BJ (cell line): ENCODE data around the gene ULBP2. TPM values are rescaled to one million over a fixed set of nuclear protein-coding genes. Genes with fewer than 3 reads are reported as not detected.

Source experiments
- CTCF ChIA-PET: fragments of 350-600 bp; formaldehyde crosslinking; extraction: SDS; loops from one replicate; lab custom pipeline; 2021; ENCODE audit warnings: antibody characterized with exemption, inconsistent platforms; lab: Yijun Ruan, JAX
- POLR2A ChIA-PET: fragments of 300-600 bp; sonication (Branson Sonifier 250); formaldehyde crosslinking; extraction: SDS; loops from one replicate; lab custom pipeline; 2021; ENCODE audit warnings: antibody characterized with exemption; lab: Charles Lee
- DNase-seq: peaks from one replicate; pipeline ENCODE4 v3.0.0-alpha.2; 2011; ENCODE audit warnings: low read depth
- H3K27me3 ChIP-seq: 2 replicates; pipeline ENCODE4 v1.6.0; 2011; ENCODE audit warnings: low read length; ENCODE audit not compliant: control insufficient read depth, insufficient read depth
- H3K36me3 ChIP-seq: 2 replicates; pipeline ENCODE4 v1.5.1; 2011; ENCODE audit warnings: low read length; ENCODE audit not compliant: control insufficient read depth, insufficient read depth
- H3K4me3 ChIP-seq: 2 replicates; pipeline ENCODE4 v1.5.1; 2011; ENCODE audit warnings: low read depth, mild to moderate bottlenecking, control low read depth, low read length
- polyA plus RNA-seq: library from polyadenylated mRNA; depleted of rRNA; stranded (reverse); fragments of >200 nt; gene quantifications from 2 replicates; pipeline ENCODE4 v1.2.3, GENCODE V29; 2011
- TF ChIP-seq, protein P1 (sequence below): IDR thresholded peaks from 2 replicates; pipeline ENCODE4 v1.5.1; 2011; ENCODE audit warnings: low read depth, mild to moderate bottlenecking, control low read depth, inconsistent platforms, low read length, moderate library complexity; ENCODE audit not compliant: insufficient read depth

ULBP2 gene
- polyA plus RNA-seq, 1 experiment, result 22.8 TPM

GRCh38 chr6:149962461-149963211 lies 20.8 kb downstream of the ULBP2 start:
- DNase-seq, result no peak
- ChIA-PET POLR2A (no interaction called here), CTCF (no interaction called here)
- Histone ChIP-seq H3K4me3 (no peak overlapping the region; the same call in 1 of the 2 replicates), H3K36me3 (no peaks in the 10 kb centered on the region), H3K27me3 (peaks cover 34% of the 10 kb centered on the region)
- TF ChIP-seq, protein P1, sequence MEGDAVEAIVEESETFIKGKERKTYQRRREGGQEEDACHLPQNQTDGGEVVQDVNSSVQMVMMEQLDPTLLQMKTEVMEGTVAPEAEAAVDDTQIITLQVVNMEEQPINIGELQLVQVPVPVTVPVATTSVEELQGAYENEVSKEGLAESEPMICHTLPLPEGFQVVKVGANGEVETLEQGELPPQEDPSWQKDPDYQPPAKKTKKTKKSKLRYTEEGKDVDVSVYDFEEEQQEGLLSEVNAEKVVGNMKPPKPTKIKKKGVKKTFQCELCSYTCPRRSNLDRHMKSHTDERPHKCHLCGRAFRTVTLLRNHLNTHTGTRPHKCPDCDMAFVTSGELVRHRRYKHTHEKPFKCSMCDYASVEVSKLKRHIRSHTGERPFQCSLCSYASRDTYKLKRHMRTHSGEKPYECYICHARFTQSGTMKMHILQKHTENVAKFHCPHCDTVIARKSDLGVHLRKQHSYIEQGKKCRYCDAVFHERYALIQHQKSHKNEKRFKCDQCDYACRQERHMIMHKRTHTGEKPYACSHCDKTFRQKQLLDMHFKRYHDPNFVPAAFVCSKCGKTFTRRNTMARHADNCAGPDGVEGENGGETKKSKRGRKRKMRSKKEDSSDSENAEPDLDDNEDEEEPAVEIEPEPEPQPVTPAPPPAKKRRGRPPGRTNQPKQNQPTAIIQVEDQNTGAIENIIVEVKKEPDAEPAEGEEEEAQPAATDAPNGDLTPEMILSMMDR, result no peak

DNA sequence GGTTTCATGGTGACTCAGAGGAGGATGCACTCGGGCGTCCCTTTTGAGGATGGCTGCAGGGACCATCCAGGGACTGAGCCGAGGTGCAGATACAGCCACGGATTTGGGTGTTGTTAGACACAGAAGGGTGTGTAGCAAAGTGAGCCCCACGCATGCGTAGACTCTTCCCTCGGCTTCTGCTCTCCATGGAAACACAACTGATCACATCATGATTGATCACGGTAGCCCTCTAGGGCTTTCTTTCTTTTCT lies 21.3 kb downstream of the ULBP2 start:
- TF ChIP-seq, protein P1, result no peak
- H3K4me3 ChIP-seq, result peak overlapping the region; percentile 45
- CTCF ChIA-PET, result no interaction called here
- peak; percentile 4 for DNase-seq
- no peaks in the 10 kb centered on the region for H3K36me3 ChIP-seq
- H3K27me3 ChIP-seq, result peaks cover 32% of the 10 kb centered on the region
- POLR2A ChIA-PET, result no interaction called here

DNA sequence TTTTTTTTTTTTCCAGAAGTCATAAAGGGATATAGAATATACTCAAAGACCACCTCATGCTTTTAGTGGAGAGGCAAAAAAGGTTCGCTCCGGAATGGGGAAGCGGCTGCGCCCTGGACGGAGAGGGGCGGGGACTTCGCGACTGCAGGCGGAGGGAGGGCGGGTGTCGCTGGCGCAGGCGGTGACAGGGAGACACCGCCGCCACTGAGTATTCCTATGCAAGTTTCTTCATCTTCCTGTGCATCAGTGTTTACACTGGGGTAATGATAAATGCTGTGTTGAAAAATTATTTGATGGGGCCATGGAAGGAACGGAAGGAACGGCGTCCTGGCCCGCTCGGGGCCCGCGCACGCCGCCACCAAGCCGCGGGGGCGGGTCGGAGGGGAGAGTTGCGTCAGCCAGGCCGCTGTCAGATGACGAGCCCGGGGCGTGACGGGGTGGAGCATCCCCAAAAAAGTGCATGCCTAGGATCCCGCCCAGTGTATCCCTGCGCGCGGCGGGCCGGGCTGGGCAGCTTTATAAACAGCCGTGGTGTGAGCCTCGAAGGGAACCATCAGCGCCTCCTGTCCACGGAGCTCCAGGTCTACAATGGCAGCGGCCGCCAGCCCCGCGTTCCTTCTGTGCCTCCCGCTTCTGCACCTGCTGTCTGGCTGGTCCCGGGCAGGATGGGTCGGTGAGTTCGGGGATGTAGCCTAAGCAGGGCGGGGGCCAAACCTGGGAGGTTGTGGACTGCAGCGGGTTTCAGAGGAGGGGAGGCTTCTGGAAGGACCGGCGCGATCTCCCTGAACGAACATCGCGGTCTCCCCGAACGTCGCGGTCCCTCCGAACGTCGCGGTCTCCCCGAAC lies 21.9 kb downstream of the ULBP2 start, which contains the start of gene ULBP1:
Gene ULBP1 (plus strand): TSS at position 482 of the 846 bp plus-strand sequence. CDS start 107 bp downstream, at position 589.
- CTCF ChIA-PET, result no interaction called here
- Histone ChIP-seq H3K4me3 (peak within 1 kb of the TSS; percentile 45), H3K27me3 (peaks cover 32% of the 10 kb centered on the region), H3K36me3 (no peaks in the 10 kb centered on the region)
- DNase-seq, result peak; percentile 35
- POLR2A ChIA-PET, result no interaction called here
- TF ChIP-seq, protein P1, result peak; percentile 34

DNA sequence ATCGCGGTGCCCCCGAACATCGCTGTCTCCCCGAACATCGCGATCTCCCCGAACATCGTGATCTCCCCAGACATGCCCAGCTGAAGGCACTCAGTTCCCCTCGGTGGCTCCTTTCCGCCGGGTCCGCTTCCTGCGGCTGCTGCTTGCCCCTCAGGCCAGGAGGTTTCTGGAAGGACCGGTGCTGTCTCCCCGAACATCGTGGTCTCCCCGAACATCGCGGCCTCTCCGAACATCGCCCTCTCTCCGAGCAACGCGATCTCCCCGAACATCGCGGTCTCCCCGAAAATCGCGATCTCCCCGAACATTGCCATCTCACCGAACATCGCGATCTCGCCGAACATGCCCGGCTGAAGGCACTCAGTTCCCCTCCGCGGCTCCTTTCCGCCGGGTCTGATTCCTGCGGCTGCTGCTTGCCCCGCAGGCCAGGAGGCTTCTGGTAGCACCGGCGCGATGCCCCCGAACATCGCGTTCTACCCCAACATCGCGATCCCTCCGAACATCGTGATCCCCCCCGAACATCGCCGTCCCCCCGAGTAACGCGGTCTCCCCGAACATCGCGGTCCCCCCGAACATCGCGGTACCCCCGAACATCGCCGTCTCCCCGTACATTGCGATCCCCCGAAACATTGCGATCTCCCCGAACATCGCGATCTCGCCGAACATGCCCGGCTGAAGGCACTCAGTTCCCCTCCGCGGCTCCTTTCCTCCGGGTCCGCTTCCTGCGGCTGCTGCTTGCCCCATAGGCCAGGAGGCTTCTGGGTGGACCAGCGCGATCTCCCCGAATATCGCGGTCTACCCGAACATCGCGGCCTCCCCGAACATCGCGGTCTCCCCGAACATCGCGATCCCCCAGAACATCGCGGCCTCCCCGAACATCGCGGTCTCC lies 22.7 kb downstream of the ULBP2 start:
- Histone ChIP-seq H3K36me3 (no peaks in the 10 kb centered on the region), H3K27me3 (peaks cover 34% of the 10 kb centered on the region), H3K4me3 (peak overlapping the region; percentile 45)
- TF ChIP-seq, protein P1, result no peak
- POLR2A ChIA-PET, result no interaction called here
- DNase-seq, result no peak
- CTCF ChIA-PET, result no interaction called here
